GM21786 (cell line): ENCODE results near the gene ZDHHC22.
A peak's percentile ranks its signal among the peaks of the same experiment; 100 is the strongest.
"Not testable (repeated sequence)": the region's sequence is repeated elsewhere in the genome, so short reads cannot be mapped to it uniquely, and the experiment has no call there.

ENCODE experiments used
- ATAC-seq: cut with Tn5 transposase; IDR thresholded peaks from one replicate; pipeline ENCODE4 v1.9.1; 2021; ENCODE audit not compliant: unreplicated experiment

The ZDHHC22 gene, protein sequence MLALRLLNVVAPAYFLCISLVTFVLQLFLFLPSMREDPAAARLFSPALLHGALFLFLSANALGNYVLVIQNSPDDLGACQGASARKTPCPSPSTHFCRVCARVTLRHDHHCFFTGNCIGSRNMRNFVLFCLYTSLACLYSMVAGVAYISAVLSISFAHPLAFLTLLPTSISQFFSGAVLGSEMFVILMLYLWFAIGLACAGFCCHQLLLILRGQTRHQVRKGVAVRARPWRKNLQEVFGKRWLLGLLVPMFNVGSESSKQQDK

DNA sequence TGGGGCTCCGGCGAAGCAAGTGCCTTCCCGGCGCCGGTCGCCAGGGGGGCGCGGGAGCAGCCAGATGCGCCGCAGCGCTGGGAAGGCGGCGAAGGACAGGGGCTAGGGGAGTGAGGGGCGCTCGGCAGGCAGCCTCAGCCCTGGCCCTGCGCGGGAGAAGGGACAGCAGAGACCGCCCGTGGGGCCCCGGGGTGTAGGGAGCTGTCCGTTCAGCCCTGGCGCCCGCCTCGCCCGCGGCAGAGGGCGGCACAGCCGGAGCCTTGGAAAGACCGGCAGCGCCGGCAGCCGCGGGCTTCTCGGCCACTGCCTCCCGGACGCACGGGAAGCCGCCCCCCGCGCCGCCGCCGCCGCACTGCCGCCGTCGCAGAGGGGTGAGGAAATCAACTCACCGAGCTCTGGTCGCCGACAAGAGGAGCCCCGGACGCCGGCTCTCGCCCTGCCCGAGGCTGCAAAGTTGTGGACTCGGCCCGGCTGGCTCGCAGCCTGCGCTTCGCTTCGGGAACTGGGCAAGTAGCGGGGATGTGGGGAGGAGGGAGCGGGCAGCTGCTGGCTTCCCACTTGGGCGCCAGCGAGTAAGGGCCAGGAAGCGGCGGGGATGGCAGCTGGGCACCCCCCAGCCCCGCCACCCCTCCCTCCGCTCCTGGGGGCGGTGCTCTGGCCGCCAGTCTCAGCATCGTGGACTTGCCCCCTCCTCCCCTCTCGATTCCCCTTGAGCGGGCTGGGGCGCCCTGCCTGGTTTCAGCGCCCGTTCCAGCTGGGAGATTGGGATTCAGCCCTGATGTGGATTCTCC lies at the start of gene ZDHHC22:
TSS of gene ZDHHC22 (minus strand) at position 578 of the 791 bp plus-strand sequence. CDS start 2,053 bp downstream, outside the sequence.
- ATAC-seq: no peak

DNA sequence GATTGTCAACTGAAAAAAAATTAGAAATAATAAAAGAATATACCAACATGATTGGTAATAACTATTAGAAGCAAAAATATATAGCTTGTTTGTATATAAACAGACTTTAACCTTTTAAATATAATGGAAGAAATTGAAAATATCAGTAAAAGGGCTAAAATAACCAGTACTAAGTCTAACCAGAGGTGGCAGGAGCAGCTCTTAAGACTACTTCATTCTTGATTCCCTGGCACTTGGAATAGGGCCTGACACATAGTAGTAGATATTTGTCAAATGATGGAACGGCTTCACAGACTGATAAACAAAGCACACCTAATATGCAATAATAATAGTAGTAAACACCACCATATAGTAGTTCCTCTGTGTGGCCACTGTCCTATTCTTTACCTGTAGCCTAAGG lies 49.4 kb upstream of the ZDHHC22 start:
- no peak for ATAC-seq

DNA sequence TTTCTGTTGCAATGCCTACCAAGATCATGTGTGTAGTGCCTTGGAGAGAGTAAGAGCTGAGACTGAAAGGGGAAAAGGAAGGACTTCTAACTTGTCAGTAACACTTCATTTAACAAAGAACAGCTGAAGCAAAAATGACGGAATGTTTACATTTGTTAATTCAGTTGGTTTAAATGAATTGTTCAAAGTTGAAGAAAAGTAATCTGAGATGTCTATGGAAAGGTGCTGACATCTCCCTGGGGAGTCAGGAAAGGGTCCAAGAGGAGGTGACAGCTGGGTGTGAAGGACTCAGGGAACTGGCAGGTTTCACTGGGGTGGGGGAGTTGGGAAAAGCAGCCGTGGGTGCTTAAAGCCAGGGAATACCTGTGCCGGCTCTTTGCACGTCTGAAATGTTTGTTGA lies 47.9 kb upstream of the ZDHHC22 start:
- ATAC-seq: no peak

DNA sequence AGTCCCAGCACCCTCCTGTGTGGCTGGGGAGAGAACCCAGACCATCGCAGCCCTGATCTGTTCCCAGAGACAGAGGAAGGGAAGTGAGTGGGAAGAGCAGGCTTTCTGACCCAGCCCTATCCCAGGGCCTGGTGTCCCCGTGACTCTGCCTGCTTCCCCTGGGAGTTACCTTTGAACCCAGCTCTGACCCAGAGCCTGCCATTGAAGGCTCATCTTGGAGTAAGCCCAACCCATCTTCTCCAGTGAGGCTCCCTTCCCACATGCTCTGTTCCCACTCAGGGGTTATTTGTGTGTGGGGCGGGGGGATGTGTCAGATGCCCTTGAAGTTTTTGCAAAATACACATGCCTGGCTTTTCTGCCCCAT lies 46.0 kb upstream of the ZDHHC22 start:
- no peak for ATAC-seq

DNA sequence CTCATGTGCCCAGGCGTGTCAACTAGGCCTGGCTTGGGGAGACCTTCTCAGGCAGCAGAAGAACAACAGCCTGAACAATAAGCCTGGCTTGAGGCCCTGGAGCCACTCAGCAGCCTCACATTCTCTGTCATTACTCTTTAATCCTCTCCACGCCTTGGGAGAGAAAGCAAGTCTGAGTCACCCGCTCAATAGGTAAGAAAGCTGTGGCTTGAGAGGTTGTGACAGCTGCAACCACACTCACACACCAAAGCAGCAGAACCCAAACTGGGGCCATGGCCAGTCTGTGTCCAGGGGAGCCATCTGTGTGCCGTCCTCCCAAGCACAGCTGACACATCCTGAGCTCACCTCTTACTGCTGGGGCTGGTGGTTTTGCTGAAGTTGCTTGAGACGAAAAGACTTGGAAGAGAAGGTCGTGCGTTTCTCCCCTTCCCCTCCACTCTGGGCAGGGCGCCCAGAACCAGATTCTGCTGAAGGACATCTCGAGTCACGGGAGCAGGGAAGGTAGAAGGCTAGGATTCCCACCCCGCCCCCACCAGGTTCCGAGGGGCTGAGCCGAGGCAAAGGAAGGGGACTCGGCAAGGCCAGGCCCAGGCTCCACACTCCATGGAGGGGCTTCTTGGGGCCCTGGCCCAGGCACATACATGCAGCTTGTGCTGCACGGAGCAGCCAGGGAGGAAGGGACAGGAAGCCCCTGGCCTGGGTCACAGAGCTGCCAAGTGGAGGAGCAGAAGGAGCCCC lies 45.5 kb upstream of the ZDHHC22 start:
- ATAC-seq: no peak

DNA sequence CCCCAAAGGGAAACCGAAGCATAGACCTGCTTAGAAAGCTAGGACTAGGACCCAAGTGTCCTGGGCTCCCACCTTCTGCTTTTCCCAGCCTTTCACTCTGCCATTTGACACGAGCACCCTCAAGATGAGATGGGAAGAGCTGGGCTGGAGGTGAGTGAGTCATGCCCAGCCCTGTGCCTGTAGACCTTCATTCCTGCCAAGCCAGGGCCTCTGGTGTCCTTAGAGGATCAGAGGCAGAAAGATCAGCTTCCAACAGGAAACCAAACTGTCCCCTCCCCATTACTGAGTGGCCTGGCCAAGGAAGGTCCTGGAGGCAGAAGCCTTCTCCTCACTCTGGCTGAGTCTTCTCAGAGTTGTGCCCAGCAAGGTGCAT lies 43.5 kb upstream of the ZDHHC22 start:
- ATAC-seq: no peak

DNA sequence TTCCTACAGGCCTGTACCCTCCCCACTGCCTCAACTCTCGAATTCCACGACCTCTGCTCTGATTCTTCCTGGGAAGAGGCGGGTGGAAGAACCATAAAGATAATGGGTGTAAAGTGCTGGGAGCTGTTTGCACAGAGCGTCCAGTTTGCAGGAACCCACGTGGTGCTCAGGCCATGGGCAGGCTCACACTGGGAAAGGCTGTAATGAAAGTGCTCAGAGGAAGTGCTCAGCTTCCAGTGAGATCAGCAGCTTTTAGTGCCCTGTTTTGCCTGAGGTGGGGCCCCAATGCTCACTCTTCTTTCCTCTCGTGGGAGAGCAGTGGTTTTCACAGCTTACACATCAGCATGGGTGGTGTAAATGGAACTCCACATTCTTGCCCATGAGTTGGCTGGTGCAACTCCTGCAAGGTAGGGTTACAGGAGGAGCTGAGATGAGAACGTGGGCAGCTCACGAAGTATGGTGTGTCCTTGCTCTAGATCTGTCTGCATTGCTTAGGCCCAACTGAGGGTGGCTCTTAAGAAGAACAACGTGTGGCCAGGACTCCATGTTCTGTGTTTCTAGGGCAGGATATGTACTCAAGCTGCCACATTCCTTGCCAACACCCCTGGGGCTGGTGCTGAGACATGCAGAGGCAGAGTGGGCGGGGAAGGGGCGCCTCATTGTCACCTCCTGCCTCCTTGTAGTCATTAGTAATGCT lies 43.0 kb upstream of the ZDHHC22 start:
- ATAC-seq: no peak

DNA sequence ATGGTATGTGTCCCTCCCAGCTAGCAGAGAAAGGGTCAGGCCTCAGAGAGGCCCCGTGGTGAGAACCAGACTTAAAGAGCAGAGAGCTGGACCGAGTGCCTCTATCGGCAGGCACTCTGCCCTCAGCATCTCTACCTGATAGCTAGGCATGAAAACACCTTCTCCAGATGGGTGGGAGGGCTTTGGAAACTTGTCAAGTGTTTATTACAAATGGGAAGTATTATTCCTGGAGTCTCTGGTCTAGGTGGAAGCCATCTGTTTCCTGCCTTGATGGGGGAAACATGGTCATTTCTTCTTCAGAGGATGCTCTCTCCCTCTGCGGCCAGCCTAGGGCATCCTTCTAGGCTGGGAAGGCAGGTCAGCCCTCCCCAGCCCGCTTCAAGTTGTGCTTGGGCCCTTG lies 42.3 kb upstream of the ZDHHC22 start:
- no peak for ATAC-seq

DNA sequence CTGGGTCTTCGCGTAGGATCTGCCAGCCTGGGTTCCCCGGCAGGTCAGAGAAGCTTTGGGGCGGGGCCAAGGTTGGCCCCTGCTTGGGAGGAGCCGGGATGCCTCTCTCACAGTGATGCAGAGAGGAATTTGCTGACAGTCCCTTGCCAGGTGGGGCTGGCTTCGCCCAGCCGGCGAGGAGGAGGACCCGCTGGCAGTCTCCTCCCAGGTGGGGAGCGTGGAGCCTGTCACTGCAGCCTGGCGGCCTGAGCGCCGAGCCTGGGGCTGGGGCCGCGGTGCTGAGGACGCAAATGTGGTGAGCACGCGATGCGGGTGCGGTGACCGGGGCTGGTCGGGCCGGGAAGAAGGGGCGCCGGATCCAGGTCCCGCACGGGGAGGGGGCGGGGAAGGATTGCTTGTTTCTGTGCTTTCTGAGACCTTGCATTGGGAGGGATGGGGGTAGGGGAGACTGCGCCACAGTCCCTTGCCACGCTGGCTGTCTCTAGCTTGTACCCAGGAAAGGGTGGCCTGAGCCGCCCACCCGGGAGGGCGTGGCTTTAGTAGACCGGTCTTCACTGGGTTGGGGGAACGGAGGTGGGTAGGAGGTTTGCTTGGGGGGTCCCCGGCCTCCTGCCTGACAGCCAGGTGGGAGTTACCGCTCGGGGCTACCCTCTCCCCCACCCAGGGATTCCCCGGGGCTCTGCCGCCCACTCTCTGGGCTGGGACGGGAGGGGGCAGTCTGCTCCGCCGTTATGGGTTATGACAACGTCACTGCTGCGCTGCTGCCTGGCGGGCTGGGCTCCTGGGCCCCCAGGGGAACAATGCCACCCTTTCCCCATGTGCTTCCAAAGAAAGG lies 40.2 kb upstream of the ZDHHC22 start, which contains the start of gene TMEM63C:
TSS of gene TMEM63C (plus strand) at position 196 of the 835 bp plus-strand sequence. CDS start 37,016 bp downstream, outside the sequence.
- ATAC-seq: peak; percentile 79

DNA sequence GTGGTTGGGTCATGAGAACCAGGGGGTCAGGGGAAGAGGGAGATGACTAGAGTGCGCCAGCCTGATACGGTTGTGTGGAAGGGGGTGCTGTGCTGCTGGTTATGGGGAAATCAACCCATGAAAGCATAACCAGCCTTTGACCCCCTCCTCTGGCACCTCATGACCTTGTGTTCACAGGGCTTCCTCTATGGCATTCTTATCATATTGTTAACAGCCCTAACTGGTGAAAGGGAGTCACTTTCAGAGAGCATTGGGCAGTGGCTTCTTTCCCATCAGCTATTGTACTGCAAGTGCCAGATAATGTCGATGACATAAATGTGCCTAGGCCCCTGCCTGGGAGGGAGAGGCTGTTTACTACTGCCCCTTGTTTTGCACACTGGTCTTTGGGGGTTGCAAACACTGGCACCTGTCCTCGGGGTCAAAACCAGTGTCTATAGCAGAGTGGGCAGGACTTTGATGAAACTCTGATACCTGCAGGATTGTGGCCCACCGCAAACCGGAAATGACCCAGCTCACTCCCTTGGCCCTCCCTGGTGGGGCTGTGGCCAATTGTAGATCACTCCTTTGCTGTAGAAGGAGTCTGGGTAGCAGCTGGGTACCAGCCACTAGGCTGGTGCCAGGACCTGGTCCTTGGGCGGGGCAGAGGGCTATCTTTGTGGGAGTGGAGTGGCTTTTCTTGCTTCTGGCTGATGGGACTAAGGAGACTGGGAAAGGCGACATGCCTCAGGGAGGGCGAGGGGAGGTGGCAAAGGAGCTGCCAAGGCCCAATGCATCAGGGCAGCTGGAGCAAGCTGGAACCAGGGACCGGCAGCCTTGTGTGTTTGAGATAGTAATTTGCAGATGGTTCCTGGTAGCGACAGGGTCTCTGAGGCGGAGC lies 39.4 kb upstream of the ZDHHC22 start:
- ATAC-seq: no peak

DNA sequence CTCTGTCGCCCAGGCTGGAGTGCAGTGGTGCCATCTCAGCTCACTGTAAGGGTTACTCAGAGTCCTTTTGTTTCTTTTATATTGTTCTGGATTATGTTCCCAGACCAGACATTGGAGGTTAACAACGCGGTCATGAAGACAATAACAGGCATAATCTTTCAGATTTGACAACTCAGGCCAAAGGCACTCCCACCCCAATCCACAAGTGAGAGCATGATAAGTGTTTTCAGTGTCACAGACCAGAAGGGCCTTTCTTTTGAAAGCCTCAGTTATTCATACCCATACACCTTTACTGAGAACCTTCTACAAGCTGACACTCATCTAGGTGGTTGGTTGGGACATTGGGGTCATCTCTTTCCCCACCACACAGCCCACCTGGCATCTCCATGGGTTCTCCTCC lies 37.1 kb upstream of the ZDHHC22 start:
- ATAC-seq: no peak

DNA sequence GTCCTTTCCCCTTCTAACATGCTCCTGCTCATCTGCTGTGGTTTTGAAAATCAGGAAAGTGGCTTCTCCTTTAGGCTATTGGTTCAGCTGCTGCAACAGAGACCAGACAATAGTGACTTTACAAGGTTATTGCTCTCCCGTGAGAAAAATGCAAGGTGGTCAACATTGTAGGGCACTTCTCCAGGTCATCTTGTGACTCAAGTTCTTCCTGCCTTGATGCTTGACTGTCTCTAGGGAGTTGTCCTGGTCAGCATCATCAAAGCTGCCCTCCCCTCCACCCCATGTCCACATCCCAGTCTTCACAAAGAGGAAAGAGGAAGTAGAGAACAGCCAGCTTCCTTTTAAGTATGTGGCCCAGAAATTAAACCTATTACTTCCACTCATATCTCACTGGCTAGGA lies 36.1 kb upstream of the ZDHHC22 start:
- ATAC-seq: no peak

DNA sequence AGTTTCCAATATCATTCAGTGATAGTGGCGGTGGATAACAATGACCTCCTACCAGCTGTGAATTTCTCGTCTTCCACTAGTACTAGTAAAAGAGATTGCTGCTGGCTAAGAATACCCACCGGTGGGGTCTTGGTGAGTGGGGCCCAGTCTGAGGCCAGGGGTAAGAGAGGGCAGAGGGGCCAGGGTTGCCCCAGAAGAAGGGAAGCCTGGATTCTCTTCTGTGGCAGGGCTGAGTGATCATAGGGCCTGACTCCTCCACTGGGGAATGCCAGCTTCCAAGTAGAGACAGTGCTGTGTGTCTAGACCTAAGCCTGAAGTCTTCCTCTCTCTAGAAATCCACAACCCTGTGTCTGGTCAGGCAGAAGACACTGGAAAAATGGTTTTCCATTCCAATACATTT lies 34.3 kb upstream of the ZDHHC22 start:
- no peak for ATAC-seq

DNA sequence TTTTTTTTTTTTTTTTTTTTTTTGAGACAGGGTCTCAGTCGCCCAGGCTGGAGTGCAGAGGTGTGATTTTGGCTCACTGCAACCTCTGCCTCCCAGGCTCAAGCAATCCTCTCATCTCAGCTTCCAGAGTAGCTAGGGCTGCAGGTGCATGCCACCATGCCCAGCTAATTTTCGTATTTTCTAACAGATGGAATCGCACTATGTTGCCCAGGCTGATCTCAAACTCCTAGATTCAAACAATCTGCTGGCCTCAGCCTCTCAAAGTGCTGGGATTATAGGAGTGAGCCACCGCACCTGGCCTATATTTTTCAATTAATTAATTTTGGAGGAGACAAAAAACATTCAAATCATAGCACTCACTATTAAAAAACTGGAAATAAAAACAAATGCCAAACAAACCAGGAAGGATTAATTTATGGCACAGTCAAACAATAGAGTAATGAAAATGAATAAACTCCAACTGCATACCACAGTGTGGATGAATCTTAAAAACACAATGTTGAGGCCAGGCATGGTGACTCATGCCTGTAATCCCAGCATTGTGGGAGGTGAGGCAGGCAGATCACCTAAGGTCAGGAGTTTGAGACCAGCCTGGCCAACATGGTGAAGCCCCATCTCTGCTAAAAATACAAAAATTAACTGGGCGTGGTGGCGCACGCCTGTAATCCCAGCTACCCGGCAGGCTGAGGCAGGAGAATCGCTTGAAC lies 32.5 kb upstream of the ZDHHC22 start:
- ATAC-seq: not testable (repeated sequence)

DNA sequence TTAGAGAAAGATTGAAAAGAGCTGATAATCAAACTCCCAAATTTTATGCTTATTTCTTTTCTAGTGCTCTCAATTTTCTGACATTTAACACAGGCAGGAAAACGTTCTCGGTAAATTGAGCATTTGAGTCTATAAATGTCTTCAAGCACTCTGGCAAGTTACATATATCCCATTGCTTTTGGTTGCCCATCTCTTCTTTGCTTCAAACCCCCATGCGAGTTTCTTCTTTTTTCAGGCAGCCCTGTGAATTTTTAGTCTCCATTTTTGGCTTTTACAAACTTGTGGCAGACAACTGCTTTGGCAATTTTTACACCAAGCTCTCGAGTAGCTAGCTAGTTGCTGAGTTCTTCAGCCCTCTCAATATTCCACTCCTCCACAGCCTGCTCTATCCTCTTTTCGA lies 31.3 kb upstream of the ZDHHC22 start:
- ATAC-seq: no peak

DNA sequence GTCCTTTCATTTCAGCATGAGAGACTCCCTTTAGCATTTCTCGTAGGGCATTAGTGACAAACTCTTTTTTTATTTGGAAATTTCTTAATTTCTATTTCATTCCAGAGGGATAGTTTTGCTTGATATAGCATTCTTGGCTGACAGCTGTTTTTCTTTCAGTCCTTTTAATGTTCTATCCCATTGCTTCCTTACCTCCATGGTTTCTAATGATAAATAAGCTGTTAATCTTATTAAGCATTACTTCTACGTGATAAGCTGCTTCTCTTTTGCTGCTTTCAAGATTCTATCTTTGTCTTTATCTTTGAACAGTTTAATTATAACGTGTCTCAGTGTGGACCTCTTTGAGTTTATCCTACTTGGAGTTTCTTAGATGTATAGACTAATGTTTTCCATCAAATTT lies 28.5 kb upstream of the ZDHHC22 start:
- no peak for ATAC-seq

DNA sequence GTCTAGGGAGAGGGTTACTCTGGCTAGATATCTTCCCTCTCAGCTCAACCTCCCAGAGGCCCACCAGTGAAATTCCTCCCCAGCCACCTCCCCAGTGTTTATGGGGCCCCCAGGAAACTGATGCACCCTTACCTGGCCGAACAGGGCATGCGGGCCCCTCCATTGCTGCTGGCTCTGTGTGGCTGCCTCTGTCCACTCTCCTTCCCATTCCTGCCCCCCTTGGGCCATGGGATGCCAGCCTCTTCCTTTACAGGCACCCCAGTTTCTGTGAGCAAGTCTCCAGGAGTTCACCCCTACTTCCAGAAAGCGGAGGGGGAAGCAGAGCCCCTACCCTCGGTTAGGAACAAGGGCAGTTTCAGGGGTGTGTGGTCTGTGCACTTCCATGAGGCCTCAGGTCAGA lies 19.4 kb upstream of the ZDHHC22 start:
- ATAC-seq: no peak

DNA sequence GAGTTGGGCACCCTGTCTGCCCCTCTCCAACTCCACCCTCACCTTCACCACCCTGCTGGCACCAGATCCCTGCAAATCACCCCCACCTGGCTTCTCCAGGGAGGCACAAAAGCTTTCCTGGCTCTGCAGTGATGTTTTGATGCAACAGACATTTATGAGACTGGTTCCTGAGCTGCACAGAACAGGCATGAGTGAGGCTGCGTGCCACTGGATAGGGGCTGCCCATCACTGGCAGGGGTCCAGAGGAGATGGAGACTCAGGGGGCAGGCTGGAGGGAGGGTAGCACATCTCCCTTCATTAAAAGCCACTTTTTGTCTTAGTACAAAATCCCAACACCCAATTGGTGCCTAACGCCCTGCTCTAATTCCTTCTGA lies 17.3 kb upstream of the ZDHHC22 start:
- no peak for ATAC-seq
